Measurements from ENCODE around the gene SNX21.

SNX21 gene

DNA sequence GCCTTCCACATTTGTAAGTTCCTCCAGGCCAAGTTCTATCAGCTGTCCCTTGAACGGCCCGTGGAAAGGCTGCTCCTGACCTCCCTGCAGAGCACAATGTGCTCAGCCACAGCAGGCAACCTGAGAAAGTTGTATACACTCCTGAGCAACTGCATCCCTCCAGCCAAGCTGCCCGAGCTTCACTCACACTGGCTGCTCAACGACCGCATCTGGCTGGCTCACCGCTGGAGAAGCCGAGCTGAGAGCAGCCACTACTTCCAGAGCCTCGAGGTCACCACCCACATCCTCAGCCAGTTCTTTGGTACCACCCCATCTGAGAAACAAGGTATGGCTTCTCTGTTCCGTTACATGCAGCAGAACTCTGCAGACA is 49.5 kb downstream of the SNX21 start:
- no peak for DNase-seq

DNA sequence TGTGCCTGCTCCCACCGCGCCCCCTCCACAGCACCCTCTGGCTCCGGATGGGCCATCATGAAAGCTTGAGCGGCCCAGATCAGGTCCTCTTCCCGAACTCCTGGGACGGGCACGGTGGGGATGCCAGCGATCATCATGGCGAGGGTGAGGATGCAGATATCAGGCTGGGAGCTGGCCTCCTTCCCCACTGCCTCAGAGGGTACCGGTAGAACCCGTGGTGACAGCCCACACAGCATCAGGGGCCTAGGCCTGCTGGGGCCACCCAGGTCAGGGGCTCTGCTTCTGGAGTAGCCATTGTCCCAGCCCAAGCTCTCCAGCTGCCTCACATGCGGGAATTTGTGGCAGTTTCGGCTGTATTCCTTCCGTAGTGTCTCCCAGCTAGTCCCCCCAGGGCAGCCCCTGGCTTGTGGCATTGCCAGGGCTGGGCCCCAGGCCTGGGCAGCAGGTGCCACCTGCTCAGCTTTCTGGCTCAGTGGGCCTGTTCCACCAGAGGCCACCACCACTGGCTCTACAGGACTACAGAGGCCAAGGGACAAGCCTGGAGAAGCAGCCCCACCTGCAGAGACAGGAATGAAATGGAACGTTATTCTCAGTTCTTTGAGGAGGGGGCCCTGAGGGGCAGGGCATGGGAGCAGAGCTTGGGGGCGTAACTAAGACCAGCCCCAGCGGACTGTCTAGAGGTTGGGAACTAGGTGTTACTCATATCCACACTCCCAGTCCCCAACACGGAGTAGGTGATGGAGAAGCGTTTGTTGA is 53.2 kb downstream of the SNX21 start:
- DNase-seq, result no peak

DNA sequence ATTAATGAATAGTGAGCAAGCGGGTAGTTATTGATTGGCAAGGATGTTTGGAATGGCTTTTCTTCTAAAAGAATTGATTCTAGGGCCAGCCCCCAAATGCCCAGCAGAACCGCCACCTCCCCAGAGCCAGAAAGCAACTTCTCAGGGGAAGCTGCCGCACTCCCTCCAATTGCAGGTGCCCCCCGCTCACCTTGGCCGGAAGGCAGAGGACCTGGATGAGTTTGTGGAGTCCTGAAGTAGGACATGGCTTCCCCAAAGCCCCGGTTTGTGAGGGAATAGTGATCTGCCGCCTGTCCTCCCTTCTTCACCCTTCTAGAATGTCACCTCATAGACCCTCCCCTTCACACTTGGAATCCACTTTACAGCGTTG is 53.7 kb downstream of the SNX21 start, which contains the start of gene SPATA25:
SPATA25 (minus strand) TSS at position 277 of the 370 bp plus-strand sequence; CDS start at position 245, 32 bp downstream.
- DNase-seq, result no peak

DNA sequence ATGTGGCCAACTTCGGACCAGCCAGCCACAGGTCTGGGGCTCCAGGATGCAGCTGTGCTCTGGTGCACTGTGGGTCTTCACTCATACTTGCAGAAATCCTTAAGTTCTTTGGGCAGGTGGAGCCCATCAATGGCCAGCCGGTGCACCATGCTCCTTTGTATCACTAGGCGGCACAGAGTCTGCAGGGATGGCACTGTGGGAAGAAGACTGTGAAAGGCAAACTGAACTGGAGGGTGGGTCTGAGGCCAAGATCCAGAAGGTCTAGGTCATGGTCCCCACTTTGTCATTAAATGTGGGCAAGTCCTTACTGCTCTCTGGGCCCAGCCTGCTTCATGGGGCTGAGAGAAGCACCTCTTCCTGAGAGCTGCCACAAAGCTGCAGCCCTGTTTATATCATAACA is 55.1 kb downstream of the SNX21 start:
- DNase-seq, result no peak

DNA sequence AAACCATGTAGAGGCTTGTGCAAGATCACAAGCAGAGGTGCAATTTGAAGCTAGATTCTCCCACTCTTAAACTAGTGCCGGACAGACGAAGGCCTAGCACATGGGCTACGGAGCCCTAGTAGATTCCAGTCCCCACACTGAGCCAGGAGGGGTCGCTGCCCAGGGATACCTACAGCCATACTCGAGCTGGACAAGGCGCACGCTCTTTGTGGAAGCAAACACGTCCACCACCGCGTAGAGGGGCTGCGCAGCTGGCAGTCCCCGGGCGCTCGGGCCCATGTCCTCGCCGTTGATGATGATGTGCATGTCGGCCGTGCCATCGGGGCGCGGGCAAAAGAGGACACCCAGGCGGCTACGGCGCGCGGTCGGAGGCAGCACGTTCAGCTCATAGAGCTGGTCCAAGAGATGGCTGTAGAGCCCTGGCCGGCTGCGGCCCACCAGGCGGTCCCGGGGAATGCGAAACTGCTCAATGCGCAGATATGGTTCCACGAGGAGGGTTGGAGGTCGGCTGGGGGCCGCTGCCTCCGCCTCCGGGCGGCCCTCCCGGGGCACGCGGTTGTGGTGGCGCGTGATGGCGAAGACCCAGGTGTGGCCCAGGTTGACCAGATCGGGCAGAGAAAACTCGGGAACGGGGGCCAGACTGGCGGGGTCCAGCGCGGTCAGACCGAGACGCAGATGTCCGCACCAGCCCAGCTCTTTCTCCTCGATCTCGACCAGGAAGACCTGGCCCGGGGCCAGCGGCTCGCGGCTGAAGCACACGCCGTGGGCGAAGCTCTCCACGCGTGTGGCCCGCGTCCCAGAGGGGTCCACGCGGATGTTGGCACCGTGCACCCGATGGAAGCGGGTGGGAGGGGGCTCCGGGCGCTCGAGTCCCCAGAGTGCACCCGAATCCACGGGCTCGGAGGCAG is 56.7 kb downstream of the SNX21 start:
- DNase-seq, result no peak

DNA sequence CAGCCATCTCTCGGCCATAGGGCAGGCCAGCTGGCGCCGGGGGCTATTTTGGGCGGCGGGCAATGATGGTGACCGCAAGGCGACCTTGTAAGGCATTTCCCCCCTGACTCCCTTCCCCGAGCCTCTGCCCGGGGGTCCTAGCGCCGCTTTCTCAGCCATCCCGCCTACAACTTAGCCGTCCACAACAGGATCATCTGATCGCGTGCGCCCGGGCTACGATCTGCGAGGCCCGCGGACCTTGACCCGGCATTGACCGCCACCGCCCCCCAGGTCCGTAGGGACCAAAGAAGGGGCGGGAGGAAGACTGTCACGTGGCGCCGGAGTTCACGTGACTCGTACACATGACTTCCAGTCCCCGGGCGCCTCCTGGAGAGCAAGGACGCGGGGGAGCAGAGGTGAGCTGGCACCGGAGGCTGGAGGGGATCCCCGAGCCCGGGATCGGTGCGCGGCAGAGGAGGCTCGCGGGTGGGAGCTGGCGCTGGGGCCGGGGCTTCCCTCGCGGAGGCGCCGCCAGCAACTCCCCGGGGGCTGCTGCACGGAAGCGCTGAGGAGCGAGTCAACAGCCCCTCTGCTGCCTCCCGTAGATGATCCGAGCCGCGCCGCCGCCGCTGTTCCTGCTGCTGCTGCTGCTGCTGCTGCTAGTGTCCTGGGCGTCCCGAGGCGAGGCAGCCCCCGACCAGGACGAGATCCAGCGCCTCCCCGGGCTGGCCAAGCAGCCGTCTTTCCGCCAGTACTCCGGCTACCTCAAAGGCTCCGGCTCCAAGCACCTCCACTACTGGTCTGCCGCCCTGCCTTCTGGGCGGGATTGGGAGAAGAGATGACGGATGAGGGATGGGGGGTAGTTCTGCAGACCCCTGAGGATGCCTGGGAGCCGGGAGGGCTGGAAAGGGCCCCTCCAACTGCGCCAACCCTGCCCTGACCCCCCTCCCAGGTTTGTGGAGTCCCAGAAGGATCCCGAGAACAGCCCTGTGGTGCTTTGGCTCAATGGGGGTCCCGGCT is 57.7 kb downstream of the SNX21 start, which contains the start of the genes CTSA and NEURL2:
CTSA (plus strand) TSS at position 351 of the 999 bp plus-strand sequence; CDS start at position 585, 234 bp downstream.
NEURL2 (minus strand) TSS at position 224 of the 999 bp plus-strand sequence; CDS start at position 7, 217 bp downstream.
- DNase-seq, result peak; percentile 92

DNA sequence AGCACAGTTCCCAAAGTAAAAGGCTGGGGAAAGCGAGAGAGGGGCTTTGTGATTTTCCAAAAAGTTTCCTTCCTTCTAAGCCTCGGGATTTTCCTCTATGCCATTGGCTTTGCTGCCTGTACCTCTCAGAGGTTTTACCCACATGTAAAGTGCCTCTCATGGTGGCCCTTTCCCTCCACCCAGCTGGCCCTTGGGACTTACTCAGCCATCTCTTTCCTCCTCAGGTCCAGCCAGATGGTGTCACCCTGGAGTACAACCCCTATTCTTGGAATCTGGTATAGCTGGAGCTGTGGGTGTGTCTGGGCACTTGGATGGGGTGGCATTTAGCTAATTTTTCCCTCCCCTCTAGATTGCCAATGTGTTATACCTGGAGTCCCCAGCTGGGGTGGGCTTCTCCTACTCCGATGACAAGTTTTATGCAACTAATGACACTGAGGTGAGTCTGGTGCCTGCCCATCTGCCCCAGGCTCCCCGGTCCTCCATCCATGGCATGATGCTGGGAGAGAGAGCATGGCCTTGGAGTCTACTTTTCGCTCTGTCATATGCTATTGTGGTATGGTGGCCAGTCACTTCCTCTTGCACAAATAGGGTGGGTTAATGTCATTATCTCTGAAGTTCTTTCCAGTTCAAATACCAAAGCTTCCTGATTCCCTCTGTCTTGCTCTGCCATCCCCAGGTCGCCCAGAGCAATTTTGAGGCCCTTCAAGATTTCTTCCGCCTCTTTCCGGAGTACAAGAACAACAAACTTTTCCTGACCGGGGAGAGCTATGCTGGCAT is 58.6 kb downstream of the SNX21 start:
- peak; percentile 48 for DNase-seq

All from OCI-M1 (cell line).